ENCODE measurements around the gene COLEC11.

The COLEC11 gene

DNA sequence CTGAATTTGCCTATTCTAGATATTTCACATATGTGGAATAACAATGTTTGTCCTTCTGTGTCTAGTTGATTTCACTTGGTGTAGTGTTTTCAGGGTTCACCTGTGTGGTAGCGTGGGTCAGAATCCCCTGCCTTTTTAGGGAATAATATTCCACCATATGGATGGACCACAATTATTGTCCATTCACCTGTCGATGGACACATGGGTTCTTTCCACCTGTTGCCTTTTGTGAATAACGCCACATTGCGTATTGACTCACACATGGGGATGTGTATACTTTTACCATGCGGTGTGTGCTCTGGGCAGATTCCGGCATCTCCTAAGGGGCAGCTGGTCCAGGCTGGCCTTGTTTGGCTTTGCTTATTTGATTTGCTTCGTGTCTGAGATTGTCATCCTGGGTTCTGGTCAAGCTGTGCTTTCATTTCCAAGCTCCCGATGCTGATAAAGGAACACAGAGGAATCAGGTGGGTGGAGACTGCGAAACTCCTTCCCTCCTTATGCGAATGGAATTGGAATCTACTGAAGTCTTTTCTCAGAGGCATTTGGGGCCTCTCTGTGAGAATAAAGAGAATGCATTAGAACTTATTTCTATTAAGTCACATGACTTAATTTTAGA is 44.2 kb downstream of the COLEC11 start:
- no peak for DNase-seq (ENCODE audit: low read depth)

DNA sequence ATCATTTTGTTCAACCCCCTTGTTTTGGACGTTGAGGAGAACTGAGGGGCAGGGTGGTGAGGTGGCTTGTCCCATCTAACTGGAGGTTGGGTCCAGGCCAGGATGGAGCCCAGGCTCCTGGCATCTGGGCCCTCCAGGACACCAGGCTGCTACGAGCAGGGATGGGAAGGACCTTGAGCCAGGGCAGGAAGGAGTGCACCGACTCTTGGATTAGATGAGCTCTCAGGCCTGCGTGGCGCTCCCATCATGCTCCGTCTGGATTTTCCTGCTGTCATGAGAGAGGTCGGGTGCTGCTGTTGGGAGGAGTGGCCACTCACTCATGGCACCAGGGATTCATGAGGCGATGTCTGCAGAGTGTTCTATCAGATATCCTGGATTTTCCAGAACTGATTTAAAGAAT is 44.7 kb downstream of the COLEC11 start:
- DNase-seq (ENCODE audit: low read depth): no peak

DNA sequence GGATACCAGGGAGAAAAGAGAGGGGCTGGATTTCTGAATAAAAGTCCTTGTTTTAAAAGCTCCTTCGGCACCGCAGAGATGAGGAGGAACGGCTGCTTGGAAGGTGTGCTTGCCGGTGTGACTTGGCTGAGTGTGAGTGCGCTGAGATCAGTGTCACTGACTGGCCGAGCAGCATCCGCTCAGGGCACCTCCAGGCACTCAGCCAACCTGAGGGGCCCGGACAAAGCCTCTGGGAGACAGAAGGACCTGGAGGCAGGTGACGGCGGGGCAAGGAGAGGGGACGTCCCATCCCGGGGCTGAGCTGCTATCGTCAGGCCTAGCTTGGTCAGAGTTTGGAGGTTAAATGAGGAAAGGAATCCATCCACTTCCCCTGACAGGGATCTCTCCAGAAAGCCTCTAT is 46.3 kb downstream of the COLEC11 start:
- DNase-seq (ENCODE audit: low read depth): no peak

DNA sequence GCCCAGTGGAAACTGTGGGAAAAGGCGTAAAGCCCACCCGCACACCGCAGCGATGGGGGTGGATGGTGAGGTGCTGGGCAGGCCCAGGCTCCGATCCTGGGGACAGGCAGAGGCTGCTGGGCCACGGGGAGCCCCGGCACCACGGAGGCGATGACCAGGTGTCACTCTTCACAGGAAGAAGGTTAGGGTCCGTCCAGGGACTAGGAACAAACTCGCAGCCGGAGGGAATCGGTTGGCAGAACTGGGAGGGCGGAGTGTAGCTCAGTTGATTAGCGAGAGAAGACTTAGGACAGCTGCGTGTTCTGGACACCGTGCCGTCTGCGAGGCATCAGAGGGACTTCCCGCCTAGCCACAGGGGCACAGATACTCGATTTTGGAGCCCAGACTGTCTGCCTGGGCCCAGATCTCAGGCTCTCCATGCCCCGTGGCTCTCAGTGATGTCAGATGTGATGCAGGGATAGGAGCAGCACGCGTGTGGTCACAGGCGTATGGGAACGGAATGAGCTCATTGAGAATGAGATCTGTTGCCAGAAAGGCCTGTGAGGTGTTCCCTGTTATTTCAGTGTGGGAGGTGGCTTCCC is 47.0 kb downstream of the COLEC11 start:
- DNase-seq (ENCODE audit: low read depth): no peak

DNA sequence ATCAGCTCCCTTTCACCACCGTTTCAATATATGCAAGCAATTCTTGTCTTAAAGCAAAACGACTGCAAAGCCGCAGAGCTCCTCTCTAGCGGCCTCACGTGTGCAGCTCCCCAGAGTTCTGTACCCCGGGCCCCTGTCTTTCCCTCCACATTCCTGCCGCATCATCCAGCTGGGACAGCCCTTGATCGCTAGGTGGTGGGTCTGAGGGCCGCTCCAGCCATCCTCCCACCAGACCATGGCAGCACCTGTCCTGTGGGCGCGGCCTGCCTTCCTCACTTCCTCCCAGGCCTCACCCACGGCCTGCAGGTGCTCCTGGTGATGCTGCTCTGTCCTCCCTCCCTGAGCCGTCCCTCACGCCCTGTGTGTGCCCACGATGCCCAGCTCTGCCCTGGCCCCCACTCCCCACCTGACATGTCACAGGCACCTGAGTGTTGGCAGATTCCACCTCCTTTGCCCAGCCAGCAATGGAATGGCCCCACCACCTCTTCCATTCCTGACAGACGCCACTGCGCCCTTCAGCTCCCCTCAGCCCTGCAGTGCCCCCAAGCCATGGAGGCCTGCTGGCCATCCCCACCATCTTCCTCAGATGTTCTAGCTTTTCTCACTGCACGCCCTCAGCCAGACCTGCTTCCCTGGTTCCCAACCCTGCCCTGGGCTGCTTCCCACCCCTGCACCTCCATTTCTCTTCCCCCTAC is 47.8 kb downstream of the COLEC11 start:
- DNase-seq (ENCODE audit: low read depth): no peak

DNA sequence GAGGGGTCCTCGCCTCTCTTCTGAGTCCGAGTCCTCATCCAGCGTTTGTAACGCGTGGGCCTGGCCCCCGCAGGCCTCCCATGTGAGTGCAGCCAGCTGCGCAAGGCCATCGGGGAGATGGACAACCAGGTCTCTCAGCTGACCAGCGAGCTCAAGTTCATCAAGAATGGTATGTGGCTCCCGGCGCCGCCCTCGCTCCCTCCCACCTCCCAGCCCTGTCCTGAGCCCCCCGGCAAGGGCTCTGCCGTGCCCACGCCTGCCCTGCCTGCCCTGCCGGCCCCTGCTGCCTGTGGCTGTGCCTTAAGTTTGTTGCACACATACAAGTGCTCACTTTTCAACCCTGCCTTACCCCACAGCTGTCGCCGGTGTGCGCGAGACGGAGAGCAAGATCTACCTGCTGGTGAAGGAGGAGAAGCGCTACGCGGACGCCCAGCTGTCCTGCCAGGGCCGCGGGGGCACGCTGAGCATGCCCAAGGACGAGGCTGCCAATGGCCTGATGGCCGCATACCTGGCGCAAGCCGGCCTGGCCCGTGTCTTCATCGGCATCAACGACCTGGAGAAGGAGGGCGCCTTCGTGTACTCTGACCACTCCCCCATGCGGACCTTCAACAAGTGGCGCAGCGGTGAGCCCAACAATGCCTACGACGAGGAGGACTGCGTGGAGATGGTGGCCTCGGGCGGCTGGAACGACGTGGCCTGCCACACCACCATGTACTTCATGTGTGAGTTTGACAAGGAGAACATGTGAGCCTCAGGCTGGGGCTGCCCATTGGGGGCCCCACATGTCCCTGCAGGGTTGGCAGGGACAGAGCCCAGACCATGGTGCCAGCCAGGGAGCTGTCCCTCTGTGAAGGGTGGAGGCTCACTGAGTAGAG is 48.7 kb downstream of the COLEC11 start:
- DNase-seq (ENCODE audit: low read depth): no peak

DNA sequence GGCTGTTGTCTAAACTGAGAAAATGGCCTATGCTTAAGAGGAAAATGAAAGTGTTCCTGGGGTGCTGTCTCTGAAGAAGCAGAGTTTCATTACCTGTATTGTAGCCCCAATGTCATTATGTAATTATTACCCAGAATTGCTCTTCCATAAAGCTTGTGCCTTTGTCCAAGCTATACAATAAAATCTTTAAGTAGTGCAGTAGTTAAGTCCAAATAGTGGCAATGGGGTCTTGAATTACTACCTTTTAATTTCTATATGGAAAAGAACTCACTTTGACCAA is 49.3 kb downstream of the COLEC11 start:
- DNase-seq (ENCODE audit: low read depth): no peak

DNA sequence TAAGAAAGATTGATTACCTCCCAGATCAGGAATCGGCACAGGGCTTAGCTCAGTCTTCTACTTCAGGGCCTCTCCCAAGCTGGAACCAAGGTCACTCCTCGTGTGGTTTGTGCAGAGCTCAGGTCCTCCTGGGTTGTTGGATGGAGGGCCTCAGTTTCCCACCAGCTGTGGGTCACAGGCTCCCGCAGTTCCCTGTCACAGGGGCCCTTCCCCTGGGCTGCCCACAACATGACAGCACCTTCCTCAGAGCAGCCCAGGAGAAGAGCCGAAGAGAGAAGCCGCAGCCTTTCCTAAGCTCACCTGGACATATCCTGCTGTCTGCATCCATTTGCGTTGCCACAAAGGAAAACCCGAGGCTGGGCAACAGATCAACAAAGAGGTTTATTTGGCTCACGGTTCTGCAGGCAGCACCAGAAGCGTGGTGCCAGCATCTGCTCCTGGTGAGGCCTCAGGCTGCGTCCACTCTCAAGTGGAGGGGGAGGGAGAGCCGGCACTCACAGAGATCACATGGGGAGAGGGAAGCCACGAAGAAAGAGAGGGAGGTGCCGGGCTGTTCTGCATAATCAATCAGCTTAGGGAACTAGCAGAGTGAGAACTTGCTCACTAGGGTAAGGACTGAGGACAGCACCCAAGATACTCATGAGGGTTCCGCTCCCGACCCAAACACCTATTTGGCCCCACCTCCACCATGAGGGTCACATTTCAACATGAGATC is 50.1 kb downstream of the COLEC11 start:
- no peak for DNase-seq (ENCODE audit: low read depth)

DNA sequence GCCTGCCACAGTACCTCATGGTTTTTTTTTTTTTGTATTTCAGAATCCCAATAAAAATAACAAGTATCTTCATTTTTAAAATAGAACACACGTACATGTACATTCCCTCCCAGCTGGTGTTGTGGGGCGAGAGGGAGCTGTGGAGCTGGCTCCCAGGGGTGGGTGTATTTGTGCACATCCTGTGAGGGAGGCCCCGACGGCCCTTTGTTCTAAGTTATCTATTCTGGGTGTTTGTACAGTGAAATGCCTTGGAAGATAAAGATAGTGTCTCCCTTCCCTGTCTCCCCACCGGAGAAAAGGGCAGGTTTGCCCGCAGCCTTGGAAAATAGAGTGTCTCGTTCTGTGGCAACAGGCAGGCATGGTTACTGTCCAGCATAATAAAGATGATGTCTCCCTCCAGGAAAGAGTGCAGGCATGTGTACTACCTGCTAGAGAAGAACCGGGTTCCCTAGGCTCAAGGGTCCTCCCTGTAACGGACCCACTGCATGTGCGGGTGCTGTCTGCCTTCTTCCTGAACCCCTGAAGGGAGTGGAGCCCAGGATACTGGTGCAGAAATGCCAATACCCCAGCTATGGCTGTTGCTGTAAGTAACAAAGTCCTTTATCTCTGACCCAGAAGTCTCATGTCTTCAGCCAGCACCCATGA is 51.0 kb downstream of the COLEC11 start:
- DNase-seq (ENCODE audit: low read depth): no peak

DNA sequence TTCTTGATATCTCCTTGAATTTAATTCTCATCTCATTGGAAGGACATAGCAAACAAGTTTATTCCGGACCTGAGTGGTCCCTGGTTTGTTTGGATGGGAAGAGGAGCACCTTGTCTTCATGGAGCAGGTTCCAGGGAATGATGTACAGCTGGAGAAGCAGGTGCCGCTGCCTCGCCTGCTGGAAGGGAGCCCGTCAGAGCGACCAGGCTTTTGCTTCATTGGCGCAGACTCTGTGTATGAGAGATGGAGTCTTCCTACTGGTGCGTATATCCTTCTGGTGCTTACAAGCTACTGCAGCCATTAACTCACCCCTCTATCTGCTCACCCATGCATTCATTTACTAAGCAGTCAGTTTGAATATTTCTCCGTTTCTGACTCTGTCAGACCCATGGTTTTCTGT is 51.5 kb downstream of the COLEC11 start:
- DNase-seq (ENCODE audit: low read depth): no peak

DNA sequence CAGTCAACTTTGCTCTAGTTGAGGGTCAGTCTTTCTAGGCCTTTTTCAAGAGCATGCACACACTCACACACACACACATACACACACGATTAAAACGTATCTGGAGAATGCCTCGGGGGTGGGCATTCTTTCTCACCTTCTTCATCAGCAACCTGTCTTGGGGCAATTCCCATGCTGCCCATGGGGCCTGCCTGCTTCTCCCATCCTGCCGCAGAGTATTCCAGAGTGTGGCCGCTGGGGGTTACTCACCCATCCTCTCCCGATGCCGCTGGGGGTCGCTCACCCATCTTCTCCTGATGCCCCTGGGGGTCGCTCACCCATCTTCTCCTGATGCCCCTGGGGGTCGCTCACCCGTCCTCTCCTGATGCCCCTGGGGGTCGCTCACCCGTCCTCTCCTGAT is 52.3 kb downstream of the COLEC11 start:
- no peak for DNase-seq (ENCODE audit: low read depth)

DNA sequence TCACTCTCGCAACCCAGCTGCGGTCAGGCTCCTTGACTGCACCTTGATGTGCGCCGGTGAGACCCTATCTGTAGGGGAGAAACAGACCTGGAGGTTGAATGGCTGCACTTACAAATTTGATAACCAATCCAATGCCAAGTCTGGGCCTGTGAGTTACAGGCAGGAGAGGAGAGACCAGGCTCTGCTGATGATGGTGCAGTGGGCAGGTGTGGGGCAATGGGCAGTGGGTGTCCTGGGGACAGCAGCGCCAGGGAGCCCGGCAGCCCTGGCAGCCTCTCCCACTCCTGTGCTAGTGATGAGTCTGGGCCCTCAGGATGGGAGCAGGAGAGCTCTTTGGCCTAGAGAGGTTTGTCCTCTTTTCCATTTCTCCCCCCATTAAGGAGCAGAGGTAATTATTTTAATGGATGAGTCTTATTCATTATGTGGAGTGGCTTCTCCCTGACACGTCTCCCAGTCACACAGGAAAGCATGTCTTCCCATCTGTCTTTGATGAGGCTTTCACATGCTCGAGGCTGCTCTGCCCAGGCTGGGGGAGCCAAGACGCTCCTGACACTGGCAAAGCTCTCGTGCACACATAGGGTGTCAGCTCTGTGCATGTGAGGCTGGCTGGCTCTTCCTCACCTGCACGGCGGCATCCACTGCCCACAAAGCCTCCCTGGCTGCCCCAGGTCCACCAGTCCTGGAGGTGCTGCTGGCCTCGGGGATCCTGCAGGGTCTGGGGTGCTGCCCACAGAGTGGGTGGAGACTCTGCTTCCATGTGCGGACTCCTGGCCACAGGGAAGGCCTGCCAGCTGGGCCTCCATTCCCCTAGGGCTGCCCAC is 53.1 kb downstream of the COLEC11 start:
- DNase-seq (ENCODE audit: low read depth): no peak

DNA sequence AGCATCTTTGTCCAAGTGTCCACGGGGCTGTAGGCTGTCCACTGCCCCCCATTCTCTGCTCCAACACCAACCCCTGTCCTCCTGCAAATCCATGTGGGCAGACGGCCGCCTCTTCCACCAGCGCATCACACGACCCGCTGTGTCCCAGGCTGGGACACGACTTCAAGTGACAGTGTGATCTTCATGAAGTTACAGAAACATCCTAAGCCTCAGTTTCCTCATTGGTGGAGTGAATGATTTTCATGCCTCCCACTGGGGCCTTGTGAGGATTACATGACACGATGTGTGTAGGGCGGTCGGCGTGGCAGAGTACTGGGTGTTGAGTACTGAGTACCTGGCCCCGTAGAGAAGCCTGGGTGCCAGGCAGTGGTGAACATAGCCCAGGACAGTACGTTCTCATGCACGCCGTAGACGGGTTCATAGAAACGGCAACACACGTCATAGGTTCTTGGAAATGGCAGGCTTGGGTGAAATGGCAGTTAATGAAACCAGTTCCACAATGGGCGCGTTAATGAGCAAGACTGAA is 53.8 kb downstream of the COLEC11 start:
- no peak for DNase-seq (ENCODE audit: low read depth)

DNA sequence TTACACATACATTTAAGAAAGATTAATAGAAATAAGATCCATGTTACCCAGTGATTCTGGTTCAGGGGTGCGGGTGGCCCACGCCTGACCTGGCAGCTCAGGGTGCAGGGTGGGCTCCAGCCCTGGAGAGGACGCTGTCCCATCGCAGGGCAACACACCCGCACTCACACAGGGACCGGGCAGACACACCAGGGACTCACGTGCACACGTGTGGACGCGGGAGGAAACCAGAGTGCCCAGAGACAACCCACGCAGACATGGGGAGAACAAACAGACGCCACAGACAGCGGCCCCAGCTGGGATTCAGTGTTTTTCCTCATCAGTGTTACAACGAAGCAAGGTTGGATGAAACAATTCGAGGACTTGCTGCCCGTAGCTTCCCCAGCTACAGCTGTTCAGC is 54.7 kb downstream of the COLEC11 start:
- DNase-seq (ENCODE audit: low read depth): no peak

DNA sequence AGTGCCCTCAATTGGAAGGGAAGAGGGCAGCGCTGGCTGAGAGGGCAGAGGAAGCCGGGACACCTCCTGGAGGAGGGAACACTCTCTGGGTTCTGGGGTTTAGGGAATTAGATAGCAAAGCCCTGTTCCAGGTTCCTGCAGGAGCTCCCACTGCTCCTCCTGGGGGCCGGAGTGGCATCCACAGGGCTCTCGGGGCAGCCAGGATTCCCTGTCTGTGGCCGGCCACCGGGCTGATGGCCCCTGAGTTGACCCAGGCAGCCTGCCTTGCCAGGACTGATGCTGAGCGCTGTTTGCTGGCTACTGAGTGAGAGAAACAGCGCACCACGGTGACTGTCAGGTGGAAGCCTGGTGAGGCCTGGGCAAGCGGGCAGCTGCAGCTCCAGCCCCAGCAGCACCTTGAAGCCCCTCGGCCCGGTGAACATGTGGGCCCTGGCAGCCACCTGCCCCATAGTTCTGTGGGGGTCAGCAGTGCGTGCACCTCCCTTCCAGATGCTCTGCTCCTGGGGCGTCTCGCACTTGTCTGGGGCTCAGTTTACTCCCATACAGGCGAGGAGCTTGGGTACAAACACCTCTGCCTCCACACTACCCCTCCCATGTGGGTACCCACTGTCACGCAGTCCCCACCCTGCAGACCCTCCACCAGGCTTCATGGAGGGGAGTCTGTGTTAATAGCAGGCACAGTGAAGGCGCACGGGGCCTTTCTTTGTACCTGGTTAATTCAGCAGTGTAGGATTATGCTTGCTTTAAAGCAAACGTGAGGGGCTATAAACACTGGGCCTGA is 55.4 kb downstream of the COLEC11 start:
- no peak for DNase-seq (ENCODE audit: low read depth)

DNA sequence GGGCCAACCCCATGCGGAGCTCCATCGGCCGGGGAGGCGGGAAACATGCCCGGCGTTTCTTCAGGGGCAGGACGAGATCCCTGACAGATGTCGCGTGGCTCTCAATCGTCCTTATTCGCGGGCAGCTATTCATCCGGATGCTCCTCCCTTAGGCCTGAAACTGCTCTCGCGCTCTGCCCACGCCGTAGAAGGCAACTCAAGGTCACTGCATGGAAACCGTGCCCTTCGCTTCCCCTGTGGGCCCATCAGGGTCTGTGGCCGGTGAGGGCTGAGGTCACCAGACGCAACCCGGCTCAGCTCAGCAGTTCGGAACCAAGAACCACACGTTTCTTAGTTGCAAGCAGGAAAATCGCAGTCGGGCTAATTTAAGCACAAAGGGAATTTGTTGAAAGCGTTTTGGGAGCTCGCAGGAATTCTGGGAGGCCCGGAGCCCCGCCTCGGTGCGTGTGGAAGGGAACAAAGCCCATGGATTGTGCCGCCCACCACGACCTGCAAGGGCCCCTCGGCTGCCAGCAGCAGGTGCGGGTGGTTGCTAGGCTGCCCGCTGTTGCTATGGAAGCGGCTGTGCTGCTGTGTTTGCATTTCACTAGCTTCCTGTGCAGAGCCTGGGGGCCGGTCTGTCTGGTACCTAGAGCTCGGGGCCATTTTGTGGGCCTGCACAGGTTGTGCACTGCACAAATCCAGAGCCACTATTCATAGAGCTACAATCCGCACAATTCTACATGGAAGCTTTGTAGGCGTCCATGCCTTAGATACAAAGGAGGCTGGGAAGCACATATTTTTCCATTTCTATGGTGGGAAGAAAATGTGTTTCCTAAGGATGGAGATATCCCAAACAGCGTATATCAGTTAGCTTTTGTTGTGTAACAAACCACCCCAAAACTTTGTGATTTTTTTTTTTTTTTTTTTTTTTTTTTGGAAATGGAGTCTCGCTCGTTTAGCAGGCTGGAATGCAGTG is 57.1 kb downstream of the COLEC11 start:
- DNase-seq (ENCODE audit: low read depth): peak; percentile 23

DNA sequence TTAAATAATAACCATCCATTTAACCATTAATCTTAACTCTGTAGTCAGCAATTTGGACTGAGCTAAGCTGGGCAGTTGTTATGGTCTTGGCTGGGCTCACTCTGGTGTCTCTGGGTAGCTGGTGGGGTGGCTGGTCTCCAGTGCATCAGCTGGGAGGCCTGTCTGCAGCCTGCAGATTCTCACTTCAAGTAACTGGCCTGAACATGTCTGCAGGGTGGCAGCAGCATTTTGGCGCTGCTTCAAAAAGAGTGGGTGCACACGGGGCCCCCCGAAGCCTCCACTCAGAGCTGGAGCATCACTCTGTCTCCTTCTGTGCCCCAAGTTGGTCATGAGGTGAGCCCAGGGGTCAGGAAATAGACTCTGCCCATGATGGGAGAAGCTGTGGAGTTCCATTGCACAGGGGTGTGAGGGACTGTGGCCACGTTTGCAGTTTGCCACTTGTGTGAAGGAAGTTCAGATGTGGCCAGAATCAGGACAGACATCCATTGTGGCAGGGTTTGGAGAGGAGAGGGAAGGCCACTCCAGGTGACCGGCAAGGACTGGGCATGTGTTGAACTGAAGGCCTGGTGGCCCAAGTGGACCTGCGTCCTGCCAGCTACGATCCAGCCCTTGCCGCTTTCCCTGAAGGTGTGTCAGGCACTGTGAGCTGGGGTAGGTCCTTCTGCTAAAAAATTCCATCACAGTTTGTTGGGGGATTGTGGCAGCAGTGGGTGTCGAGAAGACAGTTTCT is 58.1 kb downstream of the COLEC11 start:
- DNase-seq (ENCODE audit: low read depth): no peak

DNA sequence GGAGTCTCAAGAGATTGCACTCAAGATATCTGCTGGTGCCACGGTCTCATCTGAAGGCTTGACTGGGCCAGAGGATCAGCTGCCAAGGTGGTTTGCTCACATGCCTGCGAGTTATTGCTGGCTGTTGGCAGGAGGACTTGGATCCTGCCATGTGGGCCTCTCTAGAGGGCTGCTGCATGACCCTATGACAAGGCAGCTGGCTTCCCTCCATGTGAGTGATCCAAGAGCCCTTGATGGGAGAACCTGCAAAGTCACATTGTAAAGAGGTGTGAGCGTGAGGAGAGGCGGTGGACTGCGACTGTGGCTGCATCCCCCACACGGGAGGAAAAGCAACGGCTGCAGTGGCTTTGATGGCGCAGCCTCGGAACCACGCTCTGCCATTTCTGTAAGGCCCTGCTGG is 59.1 kb downstream of the COLEC11 start:
- DNase-seq (ENCODE audit: low read depth): no peak
